Activated T-helper 1 cell treated with anti-CD3 and anti-CD28 coated beads, Interleukin-2, amount 50 U/mL, for 16 hours (primary cell): ENCODE results near the gene PTPN14.

Source experiments
- DNase-seq, 2 donors: peaks; one replicate each; pipeline ENCODE4 v3.0.0-alpha.2; 2020; ENCODE audit warnings: low read depth in 1 of 2, low spot score in 1 of 2

PTPN14 gene

DNA sequence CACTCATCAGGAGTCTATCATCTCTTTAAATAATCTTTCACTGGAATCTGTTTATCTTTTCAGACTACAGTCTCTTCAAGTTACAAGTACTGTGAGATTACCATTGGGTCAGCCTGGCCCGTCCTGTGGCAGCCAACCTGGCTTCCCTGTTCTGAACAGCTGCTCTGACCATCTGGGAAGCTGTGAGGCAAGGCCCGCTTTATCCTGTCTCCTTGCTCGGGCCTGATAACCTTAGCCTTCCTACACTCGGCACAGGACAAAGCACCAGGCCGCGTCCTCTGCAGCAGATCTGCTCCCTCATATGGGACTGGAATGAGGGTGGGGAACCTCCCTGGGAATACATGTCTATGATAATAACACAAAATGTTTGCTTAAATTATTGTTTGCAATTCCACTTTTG is 113.3 kb downstream of the PTPN14 start:
- no peak for DNase-seq

DNA sequence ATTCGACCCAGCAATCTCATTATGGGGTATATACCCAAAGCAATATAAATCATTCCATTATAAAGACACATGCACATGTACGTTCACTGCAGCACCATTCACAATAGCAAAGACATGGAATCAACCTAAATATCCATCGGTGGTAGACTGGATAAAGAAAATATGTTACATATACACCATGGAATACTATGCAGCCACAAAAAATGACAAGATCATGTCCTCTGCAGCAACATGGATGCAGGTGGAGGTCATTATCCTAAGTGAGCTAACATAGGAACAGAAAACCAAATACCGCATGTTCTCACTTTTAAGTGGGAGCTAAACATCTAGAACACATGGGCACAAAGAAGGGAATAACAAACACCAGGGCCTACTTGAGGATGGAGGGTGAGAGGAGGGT is 115.5 kb downstream of the PTPN14 start:
- no peak for DNase-seq

- no peak for DNase-seq
These were observed 119.2 kb downstream of the PTPN14 start for GRCh38 chr1:214432245-214432644.

DNA sequence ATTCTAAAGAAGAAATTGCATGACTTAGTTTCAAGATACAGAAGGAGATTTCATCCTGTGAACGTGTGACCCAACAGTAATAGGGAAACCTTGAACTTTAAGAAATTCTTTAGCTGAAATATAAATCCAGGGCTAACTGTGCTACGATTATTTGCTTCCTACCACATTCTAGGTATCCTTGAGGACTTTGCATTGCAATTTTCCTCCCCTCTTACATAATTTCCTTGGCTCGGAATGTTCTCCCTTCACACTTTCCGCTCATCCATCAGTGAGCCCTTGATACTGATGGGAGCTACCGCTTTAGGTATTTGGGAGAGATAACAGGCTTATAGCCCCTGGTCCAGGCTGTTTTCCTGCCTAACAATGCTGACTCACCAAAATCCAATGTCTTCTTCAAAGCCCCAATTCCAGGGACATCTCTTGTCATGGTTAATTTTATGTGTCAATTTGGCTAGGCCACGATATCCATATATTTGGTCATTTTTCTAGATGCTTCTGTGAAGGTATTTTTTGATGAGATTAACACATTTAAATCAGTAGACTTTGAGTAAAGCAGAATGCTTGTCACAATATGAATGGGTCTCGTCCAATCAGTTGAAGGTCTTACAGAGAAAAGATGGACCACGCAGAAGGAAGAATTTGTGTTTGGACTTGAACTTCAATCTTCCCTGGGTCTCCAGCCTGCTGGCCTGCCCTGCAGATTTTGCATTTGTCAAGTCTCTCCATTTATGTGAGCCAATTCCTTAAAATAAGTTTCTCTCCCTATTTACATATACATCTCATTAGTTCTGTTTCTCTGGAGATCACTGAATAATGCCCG is 121.2 kb downstream of the PTPN14 start:
- no peak for DNase-seq

GRCh38 chr1:214427871-214428277 is 123.5 kb downstream of the PTPN14 start:
- peak; percentile 5 to 7 for DNase-seq

DNA sequence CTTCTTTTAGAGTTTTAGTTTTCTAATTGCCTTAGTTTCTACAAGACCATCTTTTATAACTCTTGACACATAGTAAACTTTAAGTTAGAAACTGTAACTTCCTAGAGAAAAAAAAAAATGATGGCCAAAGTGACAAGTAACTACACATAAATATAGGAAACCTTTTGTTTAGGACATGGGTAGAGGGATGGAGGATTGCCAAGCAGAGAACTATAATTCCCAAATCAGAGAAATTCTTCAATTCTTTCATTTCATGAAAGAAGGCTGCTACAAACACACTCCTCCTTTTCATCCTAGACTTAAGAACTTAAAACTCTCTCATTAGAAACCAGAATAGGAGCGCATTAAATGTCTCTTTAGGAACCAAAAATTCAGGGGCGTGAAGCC is 125.0 kb downstream of the PTPN14 start:
- no peak for DNase-seq

GRCh38 chr1:214425716-214426425 is 125.5 kb downstream of the PTPN14 start:
- no peak for DNase-seq

- no peak for DNase-seq
These were observed 126.3 kb downstream of the PTPN14 start for GRCh38 chr1:214425101-214425500.

DNA sequence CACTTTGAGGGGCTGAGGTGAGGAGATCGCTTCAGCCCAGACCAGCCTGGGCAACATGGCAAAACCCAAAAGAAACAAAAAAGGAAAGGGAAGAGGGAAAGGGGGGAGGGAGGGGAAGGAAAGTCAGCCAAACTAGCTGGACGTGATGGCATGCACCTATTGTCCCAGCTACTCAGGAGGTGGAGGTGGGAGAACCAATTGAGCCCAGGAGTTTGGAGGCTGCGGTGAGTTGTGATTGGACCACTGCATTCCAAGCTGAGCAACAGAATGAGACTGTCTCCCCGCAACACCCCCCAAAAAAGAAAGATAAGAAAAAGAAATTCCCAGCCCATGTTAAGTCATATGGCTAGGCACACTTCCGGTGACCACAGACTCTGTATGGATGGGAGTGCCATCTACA is 128.4 kb downstream of the PTPN14 start:
- no peak for DNase-seq

DNA sequence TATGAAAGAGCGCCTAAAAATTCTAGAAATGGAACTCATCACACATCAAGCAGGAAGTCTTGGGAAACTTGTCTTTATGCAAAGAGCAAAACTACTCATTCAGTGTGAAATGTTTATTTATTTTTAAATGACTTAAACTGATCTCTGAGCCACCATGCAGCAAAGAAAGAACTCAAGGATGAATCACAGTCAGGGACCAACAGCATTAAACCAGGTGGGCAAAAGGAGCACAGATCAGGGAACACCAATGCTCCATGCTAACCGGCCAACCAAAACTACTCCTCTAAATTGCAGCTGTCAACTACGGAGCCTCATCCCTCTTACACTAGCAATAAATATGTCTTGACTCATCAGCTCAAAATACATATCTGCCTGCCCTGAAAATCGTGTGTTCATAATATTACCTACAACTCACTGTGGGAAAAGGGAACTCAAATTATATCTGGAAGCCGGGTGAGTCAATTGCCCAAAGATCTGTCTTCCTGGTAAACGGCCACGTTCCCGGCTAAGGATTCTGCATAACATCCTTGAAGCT is 129.2 kb downstream of the PTPN14 start:
- DNase-seq: no peak

DNA sequence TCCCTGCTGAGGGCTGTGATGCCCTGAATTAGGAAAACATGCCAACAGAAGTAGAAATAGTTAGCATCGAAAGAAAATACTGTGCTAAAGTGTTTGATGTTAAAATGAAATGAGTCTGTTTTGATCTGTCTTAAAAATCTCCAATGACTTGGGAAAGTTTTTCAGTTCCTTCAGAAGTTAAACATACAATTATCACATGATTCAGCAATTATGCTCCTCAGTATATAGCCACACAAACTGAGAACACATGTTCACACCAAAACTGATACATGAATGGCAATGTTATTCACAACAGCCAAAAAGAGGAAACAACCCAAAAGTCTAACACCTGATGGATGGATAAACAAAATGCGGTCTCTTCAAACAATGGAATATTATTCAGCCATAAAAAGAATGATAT is 130.6 kb downstream of the PTPN14 start:
- no peak for DNase-seq

DNA sequence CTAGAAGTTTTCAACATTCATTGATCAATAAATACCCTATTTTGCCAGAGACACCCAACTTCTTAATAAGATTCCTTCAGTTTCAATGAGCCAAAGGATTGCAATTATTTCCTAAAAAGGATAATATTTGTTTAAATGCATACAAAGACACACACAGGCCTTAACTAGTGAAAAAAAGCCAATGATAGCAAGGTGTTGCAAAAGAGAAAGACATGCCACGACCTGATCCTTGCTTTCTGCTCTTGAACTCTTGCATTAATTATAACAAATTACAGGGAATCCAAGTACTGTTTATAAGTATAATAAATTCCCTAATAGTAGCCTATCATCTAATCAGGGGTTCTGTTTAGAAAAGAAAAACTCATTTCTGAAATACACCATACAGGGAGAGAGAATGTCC is 131.1 kb downstream of the PTPN14 start:
- DNase-seq: no peak

DNA sequence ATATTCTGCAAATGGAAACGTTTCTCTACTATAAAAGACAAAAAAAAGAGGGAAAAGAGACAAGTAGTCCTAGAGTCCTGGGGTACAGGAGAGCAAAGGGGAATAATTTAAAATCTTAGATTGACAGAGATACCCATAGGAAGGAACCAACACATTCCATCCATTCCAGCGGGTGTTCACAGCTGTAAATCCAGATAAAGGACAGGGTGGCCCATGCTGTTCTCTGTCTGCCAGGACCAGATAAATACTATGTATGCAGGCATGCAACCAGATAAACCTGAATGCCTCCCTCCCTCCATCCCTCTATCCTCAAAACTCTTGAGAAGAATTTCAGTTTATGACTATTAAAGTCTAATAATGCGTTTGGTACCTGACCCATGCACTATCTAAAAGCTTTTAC is 131.8 kb downstream of the PTPN14 start:
- no peak for DNase-seq

- no peak for DNase-seq
These were observed 133.0 kb downstream of the PTPN14 start for GRCh38 chr1:214418391-214418790.

DNA sequence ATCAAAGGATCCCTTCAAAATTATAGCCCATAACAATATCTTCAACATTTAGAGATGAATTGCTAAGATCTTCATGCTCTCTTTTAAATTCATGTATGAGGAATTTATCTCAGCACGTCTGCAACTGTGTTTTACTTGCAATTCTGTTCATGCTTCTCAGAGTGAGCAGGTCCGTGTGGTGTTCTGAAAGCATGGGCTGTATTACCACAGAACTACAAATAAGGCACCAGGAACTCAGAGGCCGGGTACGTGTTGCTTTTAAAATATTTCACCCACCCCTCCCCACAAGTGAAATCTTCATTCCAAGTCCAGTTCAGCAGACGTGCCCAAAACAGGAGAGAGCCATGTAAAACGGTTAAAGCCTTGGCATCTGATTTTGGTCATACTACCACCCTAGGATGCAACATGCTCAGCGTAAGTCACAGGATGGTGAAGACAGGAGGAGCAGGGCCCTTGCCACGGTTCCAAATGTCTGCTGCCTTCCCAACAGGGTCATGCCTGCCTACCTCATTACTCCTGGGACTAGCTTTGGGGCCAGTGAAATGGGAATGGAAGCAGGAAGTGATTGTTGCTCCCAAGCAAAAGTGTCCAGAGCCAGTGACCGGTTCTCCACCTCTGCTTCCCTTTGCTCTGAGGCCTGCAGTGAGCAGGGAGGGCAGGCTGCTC is 133.7 kb downstream of the PTPN14 start:
- no peak for DNase-seq

DNA sequence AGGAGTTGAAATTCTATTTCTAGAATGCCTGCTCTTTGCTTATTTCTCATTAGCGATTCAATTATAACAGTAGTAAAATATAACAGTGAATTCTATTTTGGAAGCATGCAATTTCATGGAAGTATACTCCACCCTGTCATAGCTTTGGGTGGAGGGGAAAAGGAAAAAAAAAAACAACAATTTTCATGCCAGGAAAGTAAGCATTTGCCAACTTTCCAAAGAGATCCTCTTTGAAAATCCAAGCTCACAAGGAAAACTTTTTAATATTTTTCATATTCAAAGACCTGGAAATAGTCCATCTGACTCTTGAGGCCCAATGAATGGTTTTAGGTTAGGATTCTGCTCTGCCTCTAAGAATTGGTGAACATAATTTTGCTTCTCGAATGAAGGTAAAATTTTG is 134.5 kb downstream of the PTPN14 start:
- DNase-seq: no peak

DNA sequence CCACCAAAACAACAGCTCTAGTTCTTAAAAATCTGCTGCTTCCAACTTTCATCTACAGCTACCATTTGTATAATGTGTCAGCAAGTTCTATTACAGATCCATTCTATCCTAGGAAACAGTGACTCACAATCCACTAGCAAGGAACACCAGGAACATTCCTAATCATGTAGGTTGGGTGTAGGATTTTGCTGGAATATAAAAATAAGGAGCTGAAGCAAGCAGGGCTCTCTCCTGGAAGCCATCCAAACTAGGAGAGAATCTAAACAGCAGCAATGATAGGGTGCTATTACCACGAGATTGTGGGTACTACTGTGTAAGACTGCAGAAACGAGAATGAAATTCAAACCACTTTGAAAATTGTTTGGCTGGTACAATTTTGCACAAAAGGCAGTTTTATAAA is 135.0 kb downstream of the PTPN14 start:
- no peak for DNase-seq

DNA sequence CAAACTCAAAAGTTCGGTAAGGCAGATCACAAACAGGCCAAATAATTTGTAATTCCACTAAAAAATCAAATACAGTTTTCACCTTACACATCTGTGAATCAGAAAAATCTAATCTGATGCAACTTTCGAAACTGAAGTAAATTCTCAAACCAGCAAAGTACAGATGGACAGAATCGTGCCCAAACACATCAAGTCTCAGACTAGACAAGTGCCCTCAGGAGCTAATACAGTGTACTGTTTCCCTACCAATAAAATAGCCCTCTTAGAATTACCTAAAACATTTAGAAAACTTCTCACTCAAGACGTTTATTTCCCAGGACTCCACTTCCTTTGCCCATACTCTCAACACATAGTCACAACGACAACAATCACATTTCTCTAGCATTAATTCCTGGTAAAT is 136.3 kb downstream of the PTPN14 start:
- no peak for DNase-seq

DNA sequence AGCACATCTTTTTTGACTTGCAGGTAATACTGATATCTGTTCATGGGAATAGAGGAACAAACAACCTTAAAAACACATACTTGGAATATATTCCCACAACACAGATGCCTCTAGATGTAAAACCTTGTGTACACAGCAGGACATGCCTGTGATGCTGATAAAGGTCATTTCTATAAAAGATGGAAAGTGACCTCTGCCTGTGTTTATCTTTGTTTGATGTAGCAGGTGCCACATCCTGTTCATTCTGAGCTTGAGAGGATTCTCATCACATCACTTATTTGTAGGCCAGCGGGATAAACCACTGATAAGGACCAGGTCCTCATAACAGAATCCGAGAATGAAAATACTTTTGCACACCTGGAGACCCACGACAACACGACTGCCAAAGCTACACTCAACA is 136.7 kb downstream of the PTPN14 start:
- DNase-seq: no peak

DNA sequence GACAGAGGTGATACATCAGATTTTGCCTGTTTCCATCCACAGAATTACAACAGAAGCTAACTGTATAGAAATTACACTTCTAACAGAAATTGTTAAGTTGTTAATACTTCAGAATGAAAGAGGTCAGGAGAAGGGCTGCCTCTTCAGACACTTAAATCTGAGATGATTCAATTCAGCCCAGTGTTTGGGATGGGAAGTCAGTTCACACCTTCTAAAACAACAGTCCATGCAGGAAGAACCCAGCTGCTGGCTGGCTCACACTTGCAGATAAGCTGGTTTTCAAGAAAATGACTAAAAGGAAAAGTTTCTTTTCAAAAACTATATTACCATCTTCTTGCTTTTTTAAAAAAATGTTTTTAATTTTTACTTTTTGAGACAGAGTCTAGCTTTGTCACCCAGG is 138.1 kb downstream of the PTPN14 start:
- no peak for DNase-seq

GRCh38 chr1:214404571-214405213 is 146.7 kb downstream of the PTPN14 start:
- no peak for DNase-seq
